Neuronal stem cell (in vitro differentiated cells): ENCODE results near the gene LEPR.

Experiments used
- DNase-seq: peaks from one replicate; pipeline ENCODE4 v3.0.0-alpha.2; 2013; ENCODE audit warnings: low spot score
- H2AFZ ChIP-seq: one replicate; pipeline ENCODE4 v1.6.1; 2013; ENCODE audit warnings: mild to moderate bottlenecking, low read length, inconsistent platforms
- H2AK5ac ChIP-seq: 2 replicates; pipeline ENCODE4 v1.6.1; 2013; ENCODE audit warnings: low read depth, mild to moderate bottlenecking, inconsistent platforms, low read length, moderate library complexity, mixed read lengths
- H2BK120ac ChIP-seq: 2 replicates; pipeline ENCODE4 v1.6.1; 2013; ENCODE audit warnings: low read depth, mild to moderate bottlenecking, inconsistent platforms, low read length, moderate library complexity, mixed read lengths
- H2BK12ac ChIP-seq: one replicate; pipeline ENCODE4 v1.6.1; 2013; ENCODE audit warnings: low read length, inconsistent platforms
- H2BK15ac ChIP-seq: 2 replicates; pipeline ENCODE4 v1.6.1; 2013; ENCODE audit warnings: mild to moderate bottlenecking, low read length, inconsistent platforms, mixed read lengths
- H2BK5ac ChIP-seq: one replicate; pipeline ENCODE4 v1.6.1; 2013; ENCODE audit warnings: inconsistent platforms, mild to moderate bottlenecking, low read length, moderate library complexity
- H3K14ac ChIP-seq: one replicate; pipeline ENCODE4 v1.6.1; 2013; ENCODE audit warnings: low read length, inconsistent platforms
- H3K18ac ChIP-seq: 2 replicates; pipeline ENCODE4 v1.6.1; 2013; ENCODE audit warnings: low read length, inconsistent platforms
- H3K23ac ChIP-seq: 2 replicates; pipeline ENCODE4 v1.6.1; 2013; ENCODE audit warnings: low read depth, mild to moderate bottlenecking, mixed read lengths, low read length, inconsistent platforms; ENCODE audit not compliant: poor library complexity
- H3K27ac ChIP-seq: replicated peaks from 3 replicates; pipeline ENCODE4 v1.5.1; 2013; ENCODE audit warnings: low read length, inconsistent platforms
- H3K27me3 ChIP-seq, 3 experiments: 2 replicates each; pipeline ENCODE4 v1.6.1; 2013; ENCODE audit warnings: low read length in 3 of 3, mild to moderate bottlenecking in 2 of 3, inconsistent platforms in 1 of 3, low read depth in 1 of 3, mixed read lengths in 1 of 3, moderate library complexity in 1 of 3; ENCODE audit not compliant: control insufficient read depth in 3 of 3, insufficient read depth in 3 of 3
- H3K36me3 ChIP-seq, 2 donors: replicated peaks in 1 of 2; 2 replicates each; pipeline ENCODE4 v1.6.1; 2013; ENCODE audit warnings: low read length in 2 of 2; ENCODE audit not compliant: control insufficient read depth in 2 of 2, insufficient read depth in 2 of 2
- H3K4ac ChIP-seq: 2 replicates; pipeline ENCODE4 v1.6.1; 2013; ENCODE audit warnings: inconsistent platforms, mild to moderate bottlenecking, low read length, moderate library complexity
- H3K4me1 ChIP-seq, 2 donors: 1 replicate in 1 of 2; 2 replicates in 1 of 2; pipeline ENCODE4 v1.6.1; 2013; ENCODE audit warnings: low read length in 2 of 2, low read depth in 1 of 2; ENCODE audit not compliant: control insufficient read depth in 2 of 2, insufficient read depth in 1 of 2
- H3K4me2 ChIP-seq: one replicate; pipeline ENCODE4 v1.6.1; 2013; ENCODE audit warnings: mild to moderate bottlenecking, low read length, inconsistent platforms; ENCODE audit not compliant: insufficient read depth, poor library complexity, severe bottlenecking
- H3K4me3 ChIP-seq, 2 donors: 2 replicates each; pipeline ENCODE4 v1.5.1; 2013; ENCODE audit warnings: low read length in 2 of 2, mild to moderate bottlenecking in 2 of 2, inconsistent platforms in 1 of 2, moderate library complexity in 1 of 2
- H3K79me1 ChIP-seq: one replicate; pipeline ENCODE4 v1.6.1; 2013; ENCODE audit warnings: low read depth, mild to moderate bottlenecking, inconsistent platforms, low read length, moderate library complexity
- H3K9ac ChIP-seq: one replicate; pipeline ENCODE4 v1.6.1; 2013; ENCODE audit warnings: mild to moderate bottlenecking, low read depth, low read length, inconsistent platforms; ENCODE audit not compliant: poor library complexity
- H3K9me3 ChIP-seq, 2 donors: replicated peaks in 1 of 2; 2 replicates each; pipeline versions ENCODE3 to v1.6.1; 2013; ENCODE audit warnings: low read length in 2 of 2, mild to moderate bottlenecking in 2 of 2, inconsistent platforms in 1 of 2, low read depth in 1 of 2, mixed read lengths in 1 of 2, moderate library complexity in 1 of 2; ENCODE audit not compliant: control insufficient read depth in 2 of 2, insufficient read depth in 1 of 2
- H4K8ac ChIP-seq: one replicate; pipeline ENCODE4 v1.6.1; 2013; ENCODE audit warnings: low read depth, mild to moderate bottlenecking, inconsistent platforms, low read length, moderate library complexity
- H4K91ac ChIP-seq: one replicate; pipeline ENCODE4 v1.6.1; 2013; ENCODE audit warnings: low read length, low read depth, mild to moderate bottlenecking, inconsistent platforms; ENCODE audit not compliant: poor library complexity
- WGBS, 2 donors: extraction: QIAGEN DNeasy Blood & Tissue Kit; methylation state at CpG; one replicate each; pipeline ENCODE4 v1.1.7; 2013; ENCODE audit warnings: missing lambda C conversion rate in 2 of 2, mixed read lengths in 1 of 2; ENCODE audit not compliant: insufficient read length in 2 of 2, insufficient replicate concordance in 1 of 2; ENCODE audit errors: extremely low coverage in 2 of 2; 5-methylcytosine and 5-hydroxymethylcytosine counted together

LEPR gene

GRCh38 chr1:65401612-65402011 lies 18.9 kb upstream of the LEPR start:
- no peak overlapping the region for H2AFZ ChIP-seq
- no peak overlapping the region for H3K18ac ChIP-seq
- H3K4me1 ChIP-seq, result no peaks in the 10 kb centered on the region
- no peaks in the 10 kb centered on the region for H3K27me3 ChIP-seq
- H3K27ac ChIP-seq, result no peak overlapping the region
- no peaks in the 10 kb centered on the region for H3K79me1 ChIP-seq
- no peak overlapping the region for H2BK15ac ChIP-seq
- no peak overlapping the region for H2BK5ac ChIP-seq
- no peak overlapping the region for H2AK5ac ChIP-seq
- no peak overlapping the region for H2BK120ac ChIP-seq
- no peak overlapping the region for H3K4me2 ChIP-seq
- H3K23ac ChIP-seq, result no peak overlapping the region
- H4K8ac ChIP-seq, result no peak overlapping the region
- H3K9me3 ChIP-seq, result peaks cover 0 to 2% of the 10 kb centered on the region in 2 donors
- no peak overlapping the region for H4K91ac ChIP-seq
- WGBS, 2 donors, result no CpG with 5 or more reads among the region's 3 CpGs
- no peak for DNase-seq
- no peak overlapping the region for H3K4ac ChIP-seq
- peaks cover 0 to 1% of the 10 kb centered on the region in 2 donors for H3K36me3 ChIP-seq
- no peak overlapping the region for H2BK12ac ChIP-seq
- H3K4me3 ChIP-seq, result no peak overlapping the region
- H3K14ac ChIP-seq, result no peak overlapping the region
- no peak overlapping the region for H3K9ac ChIP-seq

DNA sequence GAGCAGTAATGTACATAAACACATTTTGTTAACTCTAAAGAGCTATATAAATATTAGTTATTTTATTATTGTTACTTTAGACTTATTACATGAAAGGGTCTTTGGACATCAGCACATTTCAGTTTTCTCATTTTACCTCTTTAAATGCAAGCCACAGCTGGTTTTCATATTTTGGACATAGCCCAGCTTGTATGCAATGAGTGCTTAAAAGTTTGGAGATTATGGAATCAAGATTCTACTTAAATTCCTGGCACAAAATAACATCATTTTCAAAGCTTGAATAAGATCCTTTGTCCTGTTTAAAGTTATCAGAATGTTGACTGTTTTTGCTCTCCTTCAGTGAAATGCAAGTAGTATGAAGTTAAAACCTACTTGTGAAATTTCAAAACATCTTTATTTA lies 15.5 kb upstream of the LEPR start:
- no peak overlapping the region for H3K23ac ChIP-seq
- no peak overlapping the region for H3K4ac ChIP-seq
- H3K36me3 ChIP-seq, result no peaks in the 10 kb centered on the region
- H2BK12ac ChIP-seq, result no peak overlapping the region
- H3K18ac ChIP-seq, result no peak overlapping the region
- no peak overlapping the region for H4K91ac ChIP-seq
- no peak overlapping the region for H3K4me3 ChIP-seq
- no peaks in the 10 kb centered on the region for H3K27me3 ChIP-seq
- H3K14ac ChIP-seq, result no peak overlapping the region
- no peak overlapping the region for H3K27ac ChIP-seq
- H2BK15ac ChIP-seq, result no peak overlapping the region
- H3K9me3 ChIP-seq, result peaks cover 0 to 2% of the 10 kb centered on the region in 2 donors
- no peak overlapping the region for H3K9ac ChIP-seq
- no peaks in the 10 kb centered on the region for H3K4me1 ChIP-seq
- no peak overlapping the region for H4K8ac ChIP-seq
- H3K79me1 ChIP-seq, result no peaks in the 10 kb centered on the region
- no peak for DNase-seq
- H2BK120ac ChIP-seq, result no peak overlapping the region
- no peak overlapping the region for H2AFZ ChIP-seq
- H2AK5ac ChIP-seq, result no peak overlapping the region
- H3K4me2 ChIP-seq, result no peak overlapping the region
- no peak overlapping the region for H2BK5ac ChIP-seq

DNA sequence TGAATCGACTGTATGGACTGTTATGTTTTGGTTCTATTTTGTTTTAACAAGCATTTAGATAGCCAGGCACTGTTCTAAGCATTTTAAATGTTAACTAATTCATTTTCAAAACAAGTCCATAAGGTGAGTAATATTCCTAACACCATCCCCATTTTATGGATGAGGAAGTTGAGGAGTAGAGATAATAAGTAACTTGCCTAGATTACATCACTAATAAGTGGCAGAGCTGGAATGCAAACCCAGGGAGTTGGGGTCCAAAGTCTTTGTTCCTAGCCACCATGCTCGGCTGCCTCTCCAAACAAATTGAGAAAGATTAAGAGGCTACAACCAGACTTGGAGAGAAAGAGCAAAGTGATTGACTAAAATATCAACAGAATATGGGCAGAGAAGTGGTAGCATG lies 12.6 kb upstream of the LEPR start:
- no peak overlapping the region for H2BK120ac ChIP-seq
- no peak overlapping the region for H4K8ac ChIP-seq
- no peaks in the 10 kb centered on the region for H3K79me1 ChIP-seq
- no peak overlapping the region for H2BK5ac ChIP-seq
- no peak for DNase-seq
- H2BK15ac ChIP-seq, result no peak overlapping the region
- no peak overlapping the region for H3K4me3 ChIP-seq
- H4K91ac ChIP-seq, result no peak overlapping the region
- H3K9me3 ChIP-seq, result no peaks in the 10 kb centered on the region
- WGBS, 2 donors, result no CpG with 5 or more reads among the region's 2 CpGs
- H3K27me3 ChIP-seq, result no peaks in the 10 kb centered on the region
- no peak overlapping the region for H2BK12ac ChIP-seq
- H3K4ac ChIP-seq, result no peak overlapping the region
- H3K9ac ChIP-seq, result no peak overlapping the region
- H2AFZ ChIP-seq, result no peak overlapping the region
- H3K23ac ChIP-seq, result no peak overlapping the region
- no peak overlapping the region for H3K18ac ChIP-seq
- no peak overlapping the region for H2AK5ac ChIP-seq
- H3K4me2 ChIP-seq, result no peak overlapping the region
- no peak overlapping the region for H3K14ac ChIP-seq
- no peaks in the 10 kb centered on the region for H3K4me1 ChIP-seq
- H3K27ac ChIP-seq, result no peak overlapping the region
- H3K36me3 ChIP-seq, result peaks cover 0 to 2% of the 10 kb centered on the region in 2 donors

- Histone ChIP-seq H3K14ac (no peak overlapping the region), H2BK15ac (no peak overlapping the region), H2BK5ac (no peak overlapping the region), H3K36me3 (peaks cover 0 to 2% of the 10 kb centered on the region in 2 donors), H3K27ac (no peak overlapping the region), H3K4ac (no peak overlapping the region), H3K18ac (no peak overlapping the region), H4K91ac (no peak overlapping the region), H2AK5ac (no peak overlapping the region), H3K9ac (no peak overlapping the region), H3K9me3 (no peaks in the 10 kb centered on the region), H2AFZ (no peak overlapping the region), H3K27me3 (peaks cover 0 to 8% (median 0%) of the 10 kb centered on the region in 3 experiments), H2BK12ac (no peak overlapping the region), H3K79me1 (no peaks in the 10 kb centered on the region), H3K4me2 (no peak overlapping the region), H3K4me1 (no peaks in the 10 kb centered on the region), H3K23ac (no peak overlapping the region), H3K4me3 (no peak overlapping the region), H4K8ac (no peak overlapping the region), H2BK120ac (no peak overlapping the region)
- no peak for DNase-seq
- WGBS, 2 donors, result no CpG with 5 or more reads among the region's 1 CpG
Measured at GRCh38 chr1:65409314-65409713, 11.2 kb upstream of the LEPR start.
